ENCODE data around the gene IER3. TPM values are rescaled to one million over a fixed set of nuclear protein-coding genes. Genes with fewer than 3 reads are reported as not detected.
"Not testable (repeated sequence)": the region's sequence is repeated elsewhere in the genome, so short reads cannot be mapped to it uniquely, and the experiment has no call there.

Gene IER3
- total RNA-seq, 5 donors from 2014 or later (not counting 1 experiment from before 2014, with no cell fraction given), result 8.9 to 30.8 (median 12.4) TPM

DNA sequence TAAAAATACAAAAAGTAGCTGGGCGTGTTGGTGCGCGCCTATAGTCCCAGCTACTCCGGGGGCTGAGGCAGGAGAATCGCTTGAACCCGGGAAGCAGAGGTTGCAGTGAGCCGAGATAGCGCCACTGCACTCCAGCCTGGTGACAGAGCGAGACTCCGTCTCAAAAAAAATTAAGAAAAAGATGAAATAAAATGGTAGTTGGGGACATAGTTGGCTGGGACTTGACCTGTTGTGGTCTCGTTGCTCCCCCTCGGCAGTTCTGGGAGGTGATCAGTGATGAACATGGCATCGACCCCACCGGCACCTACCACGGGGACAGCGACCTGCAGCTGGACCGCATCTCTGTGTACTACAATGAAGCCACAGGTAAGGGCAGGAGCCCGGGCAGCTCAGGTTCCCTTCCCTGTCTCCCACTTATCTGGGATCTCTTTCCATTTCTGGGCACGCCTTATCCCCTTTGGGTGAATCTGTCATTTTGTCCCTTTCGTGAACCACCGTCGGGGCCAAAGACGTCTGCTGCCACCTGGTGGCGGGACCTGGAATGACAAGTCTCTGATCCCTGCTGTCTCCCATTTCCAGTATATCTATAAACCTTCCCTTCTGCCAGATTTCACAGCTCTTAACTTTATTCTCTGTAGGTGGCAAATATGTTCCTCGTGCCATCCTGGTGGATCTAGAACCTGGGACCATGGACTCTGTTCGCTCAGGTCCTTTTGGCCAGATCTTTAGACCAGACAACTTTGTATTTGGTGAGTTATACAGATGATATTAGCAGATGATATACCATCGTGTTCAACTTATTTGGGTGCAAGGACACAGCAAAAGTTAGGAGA is 21.9 kb downstream of the IER3 start:
- ATAC-seq (replicated peaks in 1 of 4) (no peak), DNase-seq (peak; percentile 47 to 92 (median 80))
- H3K27ac Mint-ChIP-seq, result peak overlapping the region; percentile 88 to 95
- peaks cover 29% of the 10 kb centered on the region for H3K36me3 Mint-ChIP-seq
- peaks cover 9 to 50% of the 10 kb centered on the region in 2 donors for H3K36me3 ChIP-seq (ENCODE audit: control insufficient read depth in 2 of 2, extremely low read depth in 1 of 2, insufficient read depth in 1 of 2, low read length in 1 of 2)
- H3K4me1 Mint-ChIP-seq, result peaks cover 52 to 64% (median 62%) of the 10 kb centered on the region in 3 donors
- WGBS (ENCODE audit: insufficient coverage), result 4% methylated on average over 22 of the region's 27 CpGs
- H3K4me1 ChIP-seq (ENCODE audit: control insufficient read depth in 1 of 2, extremely low read depth in 1 of 2, insufficient read depth in 2 of 2, low read length in 2 of 2), result peaks cover 20 to 53% of the 10 kb centered on the region in 2 experiments
- ChIA-PET POLR2A (interaction anchor here (0.6 to 3.6 kb wide), 6 partner anchors 40 to 243 kb away, joined by 3 to 14 read pairs (median 7); no protein-coding TSS in a partner anchor), CTCF (interaction anchor here (0.5 to 9.1 kb wide), 21 partner anchors 8 to 491 kb away, joined by 3 to 254 read pairs (median 4); partner anchors contain the start of genes DHX16 (in 1 of the 2) and MRPS18B (in 1 of the 2))
- H3K9me3 ChIP-seq, result no peaks in the 10 kb centered on the region
- peak overlapping the region; percentile 95 to 99 (median 99) for H3K4me3 Mint-ChIP-seq
- peak overlapping the region; percentile 39 for H3K27ac ChIP-seq (ENCODE audit: low read length)
- no peaks in the 10 kb centered on the region for H3K9me3 Mint-ChIP-seq
- peak overlapping the region; percentile 81 to 85 for H3K4me3 ChIP-seq (ENCODE audit: control insufficient read depth in 1 of 2, extremely low read depth in 1 of 2, low read length in 1 of 2)
- no peaks in the 10 kb centered on the region for H3K27me3 ChIP-seq (replicated peaks in 1 of 2; ENCODE audit: control insufficient read depth in 2 of 2, extremely low read depth in 1 of 2, insufficient read depth in 2 of 2, low read length in 1 of 2)
- no peaks in the 10 kb centered on the region for H3K27me3 Mint-ChIP-seq

DNA sequence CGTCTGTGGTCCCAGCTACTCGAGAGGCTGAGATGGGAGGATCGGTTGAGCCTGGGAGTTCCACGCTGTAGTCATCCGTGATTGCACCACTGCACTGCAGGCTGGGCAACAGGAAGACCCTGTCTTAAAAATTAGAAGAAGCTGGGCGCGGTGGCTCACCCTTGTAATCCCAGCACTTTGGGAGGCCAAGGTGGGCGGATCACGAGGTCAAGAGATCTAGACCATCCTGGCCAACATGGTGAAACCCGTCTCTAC is 22.4 kb downstream of the IER3 start:
- ChIA-PET CTCF (interaction anchor here (0.7 to 9.1 kb wide), 16 partner anchors 9 to 365 kb away, joined by 3 to 254 read pairs (median 4); partner anchors contain the start of genes DHX16 (in 1 of the 2) and MRPS18B (in 1 of the 2)), POLR2A (interaction anchor here (1.1 to 3.6 kb wide), 5 partner anchors 40 to 107 kb away, joined by 4 to 14 read pairs (median 9); no protein-coding TSS in a partner anchor)
- Histone ChIP-seq H3K27ac (ENCODE audit: low read length) (peak overlapping the region; percentile 74), H3K4me1 (ENCODE audit: control insufficient read depth in 1 of 2, extremely low read depth in 1 of 2, insufficient read depth in 2 of 2, low read length in 2 of 2) (peaks cover 20 to 54% of the 10 kb centered on the region in 2 experiments), H3K36me3 (ENCODE audit: control insufficient read depth in 2 of 2, extremely low read depth in 1 of 2, insufficient read depth in 1 of 2, low read length in 1 of 2) (peaks cover 9 to 45% of the 10 kb centered on the region in 2 donors), H3K4me3 (ENCODE audit: control insufficient read depth in 1 of 2, extremely low read depth in 1 of 2, low read length in 1 of 2) (peak overlapping the region; percentile 81 to 85)
- H3K27me3 Mint-ChIP-seq; ATAC-seq (replicated peaks in 1 of 4); H3K9me3 ChIP-seq; H3K27me3 ChIP-seq (replicated peaks in 1 of 2; ENCODE audit: control insufficient read depth in 2 of 2, extremely low read depth in 1 of 2, insufficient read depth in 2 of 2, low read length in 1 of 2); H3K9me3 Mint-ChIP-seq: not testable (repeated sequence)
- Mint-ChIP-seq H3K36me3 (peaks cover 31% of the 10 kb centered on the region), H3K4me3 (peak overlapping the region; percentile 95 to 99 (median 99)), H3K4me1 (peaks cover 57 to 67% (median 66%) of the 10 kb centered on the region in 3 donors), H3K27ac (peak overlapping the region; percentile 88 to 95)
- DNase-seq, result peak in 1 of 35 experiments; percentile 28
- WGBS (ENCODE audit: insufficient coverage), result 2% methylated on average over 4 of the region's 10 CpGs

DNA sequence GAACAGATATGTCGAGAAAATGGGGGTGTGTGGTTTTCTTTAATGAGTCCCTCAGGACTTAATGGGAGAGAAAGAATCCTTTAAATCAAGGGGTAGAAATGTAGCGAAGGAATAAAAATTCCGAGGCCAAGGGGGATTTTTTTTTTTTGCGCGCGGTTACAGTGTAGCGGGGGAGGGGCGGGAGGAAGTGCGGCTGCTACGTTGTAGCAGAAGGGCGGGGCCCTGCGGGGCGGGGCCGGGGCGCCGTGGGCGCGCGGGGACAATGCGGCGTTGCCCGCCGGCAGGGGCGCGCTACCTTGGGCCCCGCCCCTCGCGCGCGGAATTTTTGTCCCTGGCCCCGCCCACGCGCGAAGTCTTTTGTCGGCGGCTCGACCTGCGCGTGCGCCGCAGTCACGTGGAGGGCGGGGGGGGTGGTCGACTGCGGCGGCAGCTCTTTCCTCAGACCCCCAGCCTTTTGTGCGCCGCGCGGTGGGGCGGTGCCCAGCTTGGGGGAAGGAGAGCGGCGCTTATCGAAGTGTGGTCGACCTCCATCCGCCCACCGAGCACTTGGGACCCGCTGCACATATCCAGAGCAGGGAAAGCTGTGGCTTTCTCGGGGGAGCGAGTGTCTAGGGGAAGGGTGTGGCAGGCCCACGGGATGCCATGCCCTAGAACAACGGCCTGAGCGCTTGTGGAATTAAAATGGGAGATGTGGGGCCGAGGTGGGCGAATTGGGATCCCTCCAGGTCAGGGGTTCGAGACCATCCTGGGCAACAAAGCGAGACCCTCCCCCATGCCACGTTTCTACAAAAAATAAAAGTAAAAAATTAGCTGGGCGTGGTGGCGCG is 22.9 kb downstream of the IER3 start:
- ATAC-seq (replicated peaks in 1 of 4) (peak; percentile 38 to 58 (median 46)), DNase-seq (peak; percentile 88 to 98 (median 93))
- Histone ChIP-seq H3K27ac (ENCODE audit: low read length) (peak overlapping the region; percentile 88), H3K27me3 (replicated peaks in 1 of 2; ENCODE audit: control insufficient read depth in 2 of 2, extremely low read depth in 1 of 2, insufficient read depth in 2 of 2, low read length in 1 of 2) (no peaks in the 10 kb centered on the region), H3K9me3 (no peaks in the 10 kb centered on the region), H3K4me1 (ENCODE audit: control insufficient read depth in 1 of 2, extremely low read depth in 1 of 2, insufficient read depth in 2 of 2, low read length in 2 of 2) (peaks cover 23 to 60% of the 10 kb centered on the region in 2 experiments), H3K4me3 (ENCODE audit: control insufficient read depth in 1 of 2, extremely low read depth in 1 of 2, low read length in 1 of 2) (peak overlapping the region; percentile 94 to 99), H3K36me3 (ENCODE audit: control insufficient read depth in 2 of 2, extremely low read depth in 1 of 2, insufficient read depth in 1 of 2, low read length in 1 of 2) (peaks cover 9 to 39% of the 10 kb centered on the region in 2 donors)
- Mint-ChIP-seq H3K4me1 (peaks cover 62 to 69% (median 69%) of the 10 kb centered on the region in 3 donors), H3K27me3 (no peaks in the 10 kb centered on the region), H3K4me3 (peak overlapping the region; percentile 95 to 99 (median 99)), H3K27ac (peak overlapping the region; percentile 91 to 95), H3K36me3 (peaks cover 32% of the 10 kb centered on the region), H3K9me3 (no peaks in the 10 kb centered on the region)
- POLR2A ChIA-PET, result interaction anchor here (0.6 to 3.6 kb wide), 6 partner anchors 39 to 106 kb away, joined by 3 to 14 read pairs (median 7); partner anchors contain the start of gene MRPS18B (in 1 of the 2)
- WGBS (ENCODE audit: insufficient coverage), result 0% methylated on average over 60 of the region's 71 CpGs
- CTCF ChIA-PET, result interaction anchor here (0.6 to 9.1 kb wide), 16 partner anchors 10 to 366 kb away, joined by 3 to 254 read pairs (median 4); partner anchors contain the start of genes DHX16 (in 1 of the 2) and MRPS18B (in 1 of the 2)

DNA sequence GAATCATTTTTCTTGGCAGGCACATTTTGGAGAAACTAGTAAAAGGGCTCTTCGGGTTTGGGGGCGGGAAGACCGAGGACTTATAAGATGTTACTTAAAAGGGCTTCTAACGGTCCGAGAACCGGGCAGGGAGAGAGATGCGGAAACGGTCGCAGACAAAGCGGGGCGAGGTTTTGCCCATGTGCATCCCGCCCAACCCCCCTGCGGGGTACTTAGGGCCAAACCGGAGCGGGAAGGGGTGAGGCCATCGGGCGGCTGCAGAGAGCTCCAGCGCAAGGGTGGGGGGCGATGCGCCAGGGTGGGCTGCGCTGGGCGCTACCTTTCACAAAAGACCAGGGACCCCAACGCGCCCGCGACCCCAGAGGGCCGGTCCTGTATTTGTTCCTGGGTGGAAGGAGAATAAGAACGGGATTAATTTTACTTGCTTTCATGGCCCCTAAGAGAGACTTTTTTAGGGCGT is 23.6 kb downstream of the IER3 start:
- ATAC-seq (replicated peaks in 1 of 4) (no peak), DNase-seq (peak in 25 of 35 experiments; percentile 25 to 65 (median 46))
- H3K4me1 Mint-ChIP-seq, result peaks cover 69 to 71% (median 70%) of the 10 kb centered on the region in 3 donors
- peak overlapping the region; percentile 91 to 95 for H3K27ac Mint-ChIP-seq
- peaks cover 23 to 63% of the 10 kb centered on the region in 2 experiments for H3K4me1 ChIP-seq (ENCODE audit: control insufficient read depth in 1 of 2, extremely low read depth in 1 of 2, insufficient read depth in 2 of 2, low read length in 2 of 2)
- CTCF ChIA-PET, result interaction anchor here (0.6 to 9.1 kb wide), 10 partner anchors 11 to 237 kb away, joined by 3 to 254 read pairs (median 5); partner anchors contain the start of gene DHX16 (in 1 of the 2)
- peaks cover 32% of the 10 kb centered on the region for H3K36me3 Mint-ChIP-seq
- H3K9me3 ChIP-seq, result no peaks in the 10 kb centered on the region
- peaks cover 5 to 35% of the 10 kb centered on the region in 2 donors for H3K36me3 ChIP-seq (ENCODE audit: control insufficient read depth in 2 of 2, extremely low read depth in 1 of 2, insufficient read depth in 1 of 2, low read length in 1 of 2)
- H3K4me3 ChIP-seq (ENCODE audit: control insufficient read depth in 1 of 2, extremely low read depth in 1 of 2, low read length in 1 of 2), result peak overlapping the region; percentile 94 to 99
- no peaks in the 10 kb centered on the region for H3K9me3 Mint-ChIP-seq
- peak overlapping the region; percentile 88 for H3K27ac ChIP-seq (ENCODE audit: low read length)
- under 1% methylated on average over 29 of the region's 29 CpGs for WGBS (ENCODE audit: insufficient coverage)
- POLR2A ChIA-PET, result interaction anchor here (2.1 to 3.6 kb wide), 3 partner anchors 39 to 106 kb away, joined by 5 to 14 read pairs (median 11); no protein-coding TSS in a partner anchor
- H3K27me3 Mint-ChIP-seq, result no peaks in the 10 kb centered on the region
- no peaks in the 10 kb centered on the region for H3K27me3 ChIP-seq (replicated peaks in 1 of 2; ENCODE audit: control insufficient read depth in 2 of 2, extremely low read depth in 1 of 2, insufficient read depth in 2 of 2, low read length in 1 of 2)
- peak overlapping the region; percentile 95 to 99 (median 99) for H3K4me3 Mint-ChIP-seq

DNA sequence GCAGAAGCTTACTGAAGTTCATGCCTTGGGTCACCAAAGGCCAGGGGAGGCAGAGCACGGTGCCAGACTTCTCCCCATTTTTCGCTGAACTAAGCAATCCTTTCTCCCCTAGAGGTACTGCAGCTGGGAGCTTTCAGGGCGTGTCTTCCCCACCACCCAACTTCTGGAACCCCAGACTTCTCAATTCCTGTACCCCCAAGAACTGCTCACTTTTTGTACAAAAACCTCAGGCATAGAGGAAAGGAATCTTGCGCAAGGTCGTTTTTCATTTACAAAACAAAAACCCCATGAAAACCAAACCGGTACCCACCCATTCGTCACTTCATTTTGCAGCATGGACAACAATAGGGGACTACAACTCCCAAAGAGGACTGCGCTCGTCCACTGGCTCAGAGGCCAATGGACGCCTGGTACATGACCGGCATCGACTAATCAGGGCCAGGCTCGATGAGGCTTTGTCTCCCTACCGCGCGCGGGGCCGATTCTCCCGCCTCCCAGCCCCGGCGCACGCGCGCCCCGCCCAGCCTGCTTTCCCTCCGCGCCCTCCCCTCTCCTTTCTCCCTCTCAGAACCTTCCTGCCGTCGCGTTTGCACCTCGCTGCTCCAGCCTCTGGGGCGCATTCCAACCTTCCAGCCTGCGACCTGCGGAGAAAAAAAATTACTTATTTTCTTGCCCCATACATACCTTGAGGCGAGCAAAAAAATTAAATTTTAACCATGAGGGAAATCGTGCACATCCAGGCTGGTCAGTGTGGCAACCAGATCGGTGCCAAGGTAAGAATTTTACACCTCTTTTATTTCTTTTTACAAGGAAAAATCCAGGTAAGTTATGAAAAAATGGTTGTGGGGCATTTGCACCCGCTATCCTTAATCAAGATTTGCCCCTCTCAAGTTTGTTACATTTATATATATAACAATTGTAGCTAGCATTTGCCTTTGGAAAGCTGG is 24.3 kb downstream of the IER3 start, which contains the start of gene TUBB:
Gene TUBB, plus strand, starts transcription at position 562 of the 947 bp plus-strand sequence. Its CDS starts 155 bp downstream, at position 717.
- H3K4me1 ChIP-seq (ENCODE audit: control insufficient read depth in 1 of 2, extremely low read depth in 1 of 2, insufficient read depth in 2 of 2, low read length in 2 of 2), result peaks cover 23 to 59% of the 10 kb centered on the region in 2 experiments

More for the DNA sequence above, 24.3 kb downstream of the IER3 start, which contains the start of gene TUBB:
- CTCF ChIA-PET, result interaction anchor here in 1 of 2 donors (1.9 to 9.1 kb wide), 3 partner anchors 18 to 48 kb away, joined by 4 to 254 read pairs (median 9); partner anchors contain the start of gene DHX16
- WGBS (ENCODE audit: insufficient coverage), result under 1% methylated on average over 32 of the region's 38 CpGs
- H3K27me3 ChIP-seq (replicated peaks in 1 of 2; ENCODE audit: control insufficient read depth in 2 of 2, extremely low read depth in 1 of 2, insufficient read depth in 2 of 2, low read length in 1 of 2), result no peaks in the 10 kb centered on the region
- peak within 1 kb of the TSS; percentile 91 to 95 for H3K27ac Mint-ChIP-seq
- ATAC-seq (replicated peaks in 1 of 4), result peak; percentile 64 to 68 (median 66)
- peak within 1 kb of the TSS; percentile 88 for H3K27ac ChIP-seq (ENCODE audit: low read length)
- POLR2A ChIA-PET, result interaction anchor here (2.1 to 3.6 kb wide), 3 partner anchors 38 to 105 kb away, joined by 5 to 14 read pairs (median 11); no protein-coding TSS in a partner anchor
- H3K4me3 ChIP-seq (ENCODE audit: control insufficient read depth in 1 of 2, extremely low read depth in 1 of 2, low read length in 1 of 2), result peak within 1 kb of the TSS; percentile 94 to 99
- H3K36me3 ChIP-seq (ENCODE audit: control insufficient read depth in 2 of 2, extremely low read depth in 1 of 2, insufficient read depth in 1 of 2, low read length in 1 of 2), result peaks cover 4 to 29% of the 10 kb centered on the region in 2 donors
- H3K36me3 Mint-ChIP-seq, result peaks cover 31% of the 10 kb centered on the region
- H3K9me3 Mint-ChIP-seq, result no peaks in the 10 kb centered on the region
- no peaks in the 10 kb centered on the region for H3K27me3 Mint-ChIP-seq
- H3K9me3 ChIP-seq, result no peaks in the 10 kb centered on the region
- H3K4me1 Mint-ChIP-seq, result peaks cover 67 to 72% (median 71%) of the 10 kb centered on the region in 3 donors
- peak within 1 kb of the TSS; percentile 95 to 99 (median 99) for H3K4me3 Mint-ChIP-seq
- DNase-seq, result peak; percentile 85 to 97 (median 93)
